Psoas muscle (tissue), 8 donors: ENCODE measurements around the gene MAN1B1. TPM values are rescaled to one million over a fixed set of nuclear protein-coding genes. Genes with fewer than 3 reads are reported as not detected.

Experiments used
- ATAC-seq, 4 donors: fragments of 200-7000 bp; cut with Tn5 transposase; one replicate each; pipeline ENCODE4 v1.9.1; 2020; ENCODE audit warnings: moderate library complexity in 3 of 4, mild to moderate bottlenecking in 2 of 4
- DNase-seq, 2 donors: peaks; one replicate each; pipeline ENCODE4 v3.0.0-alpha.2; 2020
- H3K27ac ChIP-seq: fragments of 200-600 bp; one replicate; pipeline ENCODE4 v1.8.0; 2022
- H3K27me3 ChIP-seq, 3 donors: fragments of 200-600 bp in 1 of 3; one replicate each; pipeline versions ENCODE4 v1.6.1 to v1.8.0; 2013 to 2022; ENCODE audit warnings: low read length in 2 of 3, mild to moderate bottlenecking in 2 of 3, moderate library complexity in 1 of 3; ENCODE audit not compliant: insufficient read depth in 3 of 3
- H3K36me3 ChIP-seq, 2 donors: fragments of 200-600 bp in 1 of 2; one replicate each; pipeline versions ENCODE4 v1.6.1 to v1.8.0; 2013 to 2022; ENCODE audit warnings: low read depth in 1 of 2, mild to moderate bottlenecking in 1 of 2, moderate library complexity in 1 of 2; ENCODE audit not compliant: insufficient read depth in 1 of 2
- H3K4me1 ChIP-seq: fragments of 200-600 bp; one replicate; pipeline ENCODE4 v1.8.0; 2022
- H3K4me3 ChIP-seq: fragments of 200-600 bp; one replicate; pipeline ENCODE4 v1.8.0; 2022; ENCODE audit warnings: mild to moderate bottlenecking
- H3K9me3 ChIP-seq: fragments of 200-600 bp; one replicate; pipeline ENCODE4 v1.8.0; 2022
- WGBS, 3 donors: extraction: QIAGEN DNeasy Blood & Tissue Kit; methylation state at CpG; one replicate each; pipeline versions ENCODE4 v1.1.6 to v1.1.7; 2013; 5-methylcytosine and 5-hydroxymethylcytosine counted together
- intact Hi-C, 2 donors: fragments of 100-400 bp; cut with DNase I; formaldehyde crosslinking; loops; one replicate each; pipeline versions ENCODE4 v1.11.0 to v1.14.2; 2022
- polyA plus RNA-seq, 3 donors: library from polyadenylated mRNA; stranded (reverse); fragments of 200-250 nt; gene quantifications; one replicate each; pipeline ENCODE4 v1.2.3, GENCODE V29; 2013
- total RNA-seq, 4 donors: library from RNA; stranded (reverse); fragmentation: NEBNext Ultra II Directional in 2 of 4; extraction: Animal tissue kit (Norgen Biotek cat#: 25700) in 2 of 4; gene quantifications; one replicate each; pipeline versions ENCODE4 v1.2.1 to v1.2.4, GENCODE V29; 2021 to 2023
- TF ChIP-seq, protein P1 (sequence below): fragments of 200-600 bp; IDR thresholded peaks from one replicate; pipeline ENCODE4 v1.8.0; 2022; ENCODE audit warnings: antibody characterized with exemption
- donor health status: healthy with polysubstance abuse.
- donor health status: DM: no; HTN: no; CAD: no; lungs with moderate emphysema.
- donor health status: Bipolar disorder and iron deficiency.
- donor health status: healthy.
- donor health status: DM: yes; HTN: yes; CAD: no.
- donor health status: DM: no; HTN: no; CAD: no.
- donor health status: DM: no; HTN: no; CAD: no.
- donor health status: DM: yes; HTN: yes; CAD: no.

The MAN1B1 gene
- total and polyA plus RNA-seq, 7 donors = 13.1 to 24.4 (median 14.6) TPM

DNA sequence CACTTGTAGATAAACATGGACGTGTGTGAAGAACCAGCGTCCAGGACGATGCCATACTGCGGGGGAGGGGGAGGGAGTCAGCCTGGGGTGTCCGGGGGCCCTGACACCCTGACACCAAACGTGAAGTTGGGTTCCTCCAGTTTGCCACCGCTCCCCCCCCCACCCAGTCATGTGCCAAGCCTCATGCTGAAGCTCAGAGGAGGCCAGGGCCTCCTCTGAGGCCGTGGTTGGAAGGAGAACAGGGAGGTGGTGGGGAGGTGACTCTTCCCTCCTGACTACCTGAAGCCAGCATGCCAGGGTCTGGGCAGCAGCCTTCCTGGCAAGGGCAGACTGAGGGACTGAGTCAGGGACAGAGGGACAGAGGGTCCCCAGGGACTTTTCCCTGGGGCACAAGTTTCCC is 34.5 kb upstream of the MAN1B1 start:
- 71 to 91% (median 91%) methylated on average over 8 of the region's 8 CpGs for WGBS, 3 donors
- no peak overlapping the region for H3K4me3 ChIP-seq
- no peaks in the 10 kb centered on the region for H3K9me3 ChIP-seq
- TF ChIP-seq, protein P1, sequence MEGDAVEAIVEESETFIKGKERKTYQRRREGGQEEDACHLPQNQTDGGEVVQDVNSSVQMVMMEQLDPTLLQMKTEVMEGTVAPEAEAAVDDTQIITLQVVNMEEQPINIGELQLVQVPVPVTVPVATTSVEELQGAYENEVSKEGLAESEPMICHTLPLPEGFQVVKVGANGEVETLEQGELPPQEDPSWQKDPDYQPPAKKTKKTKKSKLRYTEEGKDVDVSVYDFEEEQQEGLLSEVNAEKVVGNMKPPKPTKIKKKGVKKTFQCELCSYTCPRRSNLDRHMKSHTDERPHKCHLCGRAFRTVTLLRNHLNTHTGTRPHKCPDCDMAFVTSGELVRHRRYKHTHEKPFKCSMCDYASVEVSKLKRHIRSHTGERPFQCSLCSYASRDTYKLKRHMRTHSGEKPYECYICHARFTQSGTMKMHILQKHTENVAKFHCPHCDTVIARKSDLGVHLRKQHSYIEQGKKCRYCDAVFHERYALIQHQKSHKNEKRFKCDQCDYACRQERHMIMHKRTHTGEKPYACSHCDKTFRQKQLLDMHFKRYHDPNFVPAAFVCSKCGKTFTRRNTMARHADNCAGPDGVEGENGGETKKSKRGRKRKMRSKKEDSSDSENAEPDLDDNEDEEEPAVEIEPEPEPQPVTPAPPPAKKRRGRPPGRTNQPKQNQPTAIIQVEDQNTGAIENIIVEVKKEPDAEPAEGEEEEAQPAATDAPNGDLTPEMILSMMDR = no peak
- DNase-seq = no peak
- H3K4me1 ChIP-seq = peaks cover 12% of the 10 kb centered on the region
- intact Hi-C loops = no loop called here
- ATAC-seq = no peak
- H3K27me3 ChIP-seq = peaks cover 0 to 79% (median 36%) of the 10 kb centered on the region in 3 donors
- no peak overlapping the region for H3K27ac ChIP-seq
- no peaks in the 10 kb centered on the region for H3K36me3 ChIP-seq

DNA sequence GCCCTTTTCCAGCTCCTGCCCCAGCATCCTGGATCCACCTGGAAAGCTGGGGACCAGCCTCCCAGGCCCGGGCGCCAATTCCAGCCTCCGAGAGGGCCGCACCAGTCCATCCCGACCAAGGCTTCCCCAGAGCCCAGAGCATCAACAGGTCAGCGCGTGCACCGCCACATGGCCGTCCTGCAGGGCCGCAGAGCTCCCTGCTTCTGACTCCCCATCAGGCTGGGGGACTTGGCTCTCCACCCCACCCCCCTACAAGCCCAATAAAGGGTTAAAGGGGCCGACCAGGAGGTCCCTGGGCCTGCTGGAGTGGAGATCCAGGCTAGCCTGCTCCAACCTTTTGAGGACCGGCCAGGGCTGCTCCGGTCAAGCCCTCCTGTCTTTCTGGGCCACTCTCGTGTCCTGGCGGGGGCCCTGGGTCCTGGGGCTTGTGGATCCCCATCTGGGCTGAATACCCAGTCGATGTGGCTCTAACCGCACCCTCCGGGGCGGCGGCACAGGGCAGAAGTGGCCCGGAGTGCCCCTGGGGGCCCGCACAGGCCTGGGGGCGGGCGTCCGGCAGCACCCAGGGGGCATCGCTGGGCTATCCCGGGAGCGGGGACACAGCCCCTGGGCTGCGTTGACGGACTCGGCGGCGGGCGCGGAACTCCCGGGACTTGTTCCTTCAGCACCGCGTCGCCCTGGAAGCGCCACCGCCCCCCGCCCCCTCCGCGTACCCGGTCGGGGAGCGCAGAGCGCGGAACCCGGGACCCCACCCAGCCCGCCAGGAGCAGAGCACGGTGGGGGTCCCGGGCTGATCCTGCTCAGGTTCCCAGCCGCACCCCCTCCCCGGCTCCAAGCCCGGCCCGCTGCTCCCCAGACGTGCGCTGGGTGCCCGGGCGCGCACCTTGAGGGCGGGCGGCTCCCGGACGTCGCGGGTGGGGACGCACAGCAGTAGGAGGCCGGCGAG is 33.5 kb upstream of the MAN1B1 start:
- no peaks in the 10 kb centered on the region for H3K9me3 ChIP-seq
- H3K27ac ChIP-seq = no peak overlapping the region
- intact Hi-C loops = no loop called here
- TF ChIP-seq, protein P1 = no peak
- WGBS, 3 donors = 19 to 41% (median 22%) methylated on average over 21 to 71 of the region's 71 CpGs
- H3K36me3 ChIP-seq = no peaks in the 10 kb centered on the region
- ATAC-seq (no peak), DNase-seq (no peak)
- H3K27me3 ChIP-seq = peaks cover 0 to 69% (median 33%) of the 10 kb centered on the region in 3 donors
- H3K4me1 ChIP-seq = peaks cover 12% of the 10 kb centered on the region
- H3K4me3 ChIP-seq = peak overlapping the region; percentile 51

DNA sequence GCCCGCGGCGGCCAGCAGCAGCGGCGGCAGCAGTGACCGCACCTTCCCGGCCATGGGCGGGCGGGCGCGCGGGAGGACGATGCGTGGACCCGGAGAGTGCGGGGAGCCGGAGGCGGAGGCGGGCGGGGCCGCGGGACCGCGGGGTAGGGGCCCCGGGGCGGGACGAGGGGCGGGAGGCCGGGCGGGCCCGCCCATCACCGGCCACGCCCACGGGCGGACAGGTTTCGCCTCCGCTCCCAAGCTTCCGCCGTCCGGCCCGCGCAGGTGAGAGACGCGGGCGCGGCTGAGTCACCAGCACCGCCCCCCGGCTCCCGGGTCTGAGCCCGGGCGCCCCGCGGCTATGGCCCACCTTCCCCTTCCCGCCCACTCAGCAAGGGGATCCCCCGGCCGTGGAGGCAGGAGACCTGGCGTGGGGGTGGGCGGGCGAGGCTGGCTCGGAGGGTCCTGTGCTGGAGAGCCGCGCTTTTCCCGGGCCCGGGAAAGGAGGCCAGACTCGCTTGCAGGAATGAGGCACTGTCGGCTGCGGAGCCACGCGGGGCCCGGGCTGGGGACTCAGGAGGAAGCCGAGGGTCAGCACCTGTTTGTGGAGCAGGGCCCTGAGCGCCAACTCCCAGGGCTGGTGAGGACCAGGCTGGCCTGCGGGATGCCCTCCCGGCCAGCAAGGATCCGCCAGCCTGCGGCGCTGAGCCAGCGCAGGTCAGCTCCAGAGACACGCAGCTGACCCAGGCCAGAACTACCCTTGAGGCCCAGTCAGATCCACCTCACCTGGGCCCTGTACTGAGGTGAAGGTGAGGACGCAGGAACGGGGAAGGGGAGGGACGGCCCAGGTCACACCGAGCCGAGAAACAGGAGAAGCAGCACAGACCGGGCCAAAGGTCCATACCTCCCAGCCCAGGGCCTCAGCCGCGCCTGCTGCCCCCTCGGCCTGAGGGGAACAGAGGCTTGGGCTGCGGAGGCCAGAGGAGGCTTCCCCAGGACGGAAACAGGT is 32.5 kb upstream of the MAN1B1 start, which contains the start of gene ENTPD2:
TSS of gene ENTPD2 (minus strand) at position 118 of the 988 bp plus-strand sequence. CDS start at position 54, 64 bp downstream.
- WGBS, 3 donors = 27 to 51% (median 31%) methylated on average over 41 to 90 of the region's 90 CpGs
- ATAC-seq (no peak), DNase-seq (no peak)
- Histone ChIP-seq H3K27me3 (peaks cover 0 to 60% (median 32%) of the 10 kb centered on the region in 3 donors), H3K36me3 (no peaks in the 10 kb centered on the region), H3K9me3 (no peaks in the 10 kb centered on the region), H3K27ac (no peak within 1 kb of the TSS), H3K4me3 (peak within 1 kb of the TSS; percentile 51), H3K4me1 (peaks cover 9% of the 10 kb centered on the region)
- TF ChIP-seq, protein P1 = no peak
- intact Hi-C loops = no loop called here

DNA sequence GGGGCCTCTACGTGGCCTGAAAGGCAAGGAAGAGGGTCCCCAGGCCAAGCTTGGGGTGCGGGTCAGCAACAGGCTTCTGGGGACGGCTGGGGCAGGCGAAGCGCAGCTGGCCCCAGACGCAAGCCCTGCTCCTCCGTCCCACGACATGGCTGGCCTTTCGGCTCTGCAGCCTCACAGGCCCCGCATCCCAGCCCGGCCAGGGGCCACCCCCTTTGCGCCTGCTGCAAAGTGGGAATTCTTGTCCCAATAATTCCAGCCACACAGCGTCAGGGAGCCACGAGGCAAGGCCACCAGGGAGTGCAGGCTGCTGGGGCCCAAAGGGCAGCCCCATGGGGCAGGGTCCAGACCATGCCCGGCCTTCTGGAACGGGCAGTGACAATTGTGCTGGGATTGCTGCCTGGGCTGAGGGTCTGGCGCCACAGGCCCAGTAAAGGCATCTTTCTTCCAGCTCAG is 31.8 kb upstream of the MAN1B1 start:
- no peak overlapping the region for H3K4me3 ChIP-seq
- intact Hi-C loops = no loop called here
- DNase-seq (no peak), ATAC-seq (peak in 1 of 4 donors; percentile 11)
- peaks cover 0 to 55% (median 27%) of the 10 kb centered on the region in 3 donors for H3K27me3 ChIP-seq
- H3K4me1 ChIP-seq = peaks cover 9% of the 10 kb centered on the region
- TF ChIP-seq, protein P1 = no peak
- no peak overlapping the region for H3K27ac ChIP-seq
- no peaks in the 10 kb centered on the region for H3K9me3 ChIP-seq
- no peaks in the 10 kb centered on the region for H3K36me3 ChIP-seq
- WGBS, 3 donors = 59 to 72% (median 71%) methylated on average over 16 to 17 of the region's 17 CpGs
